ENCODE measurements around the gene HMGCS1. TPM values are rescaled to one million over a fixed set of nuclear protein-coding genes. Genes with fewer than 3 reads are reported as not detected.

HMGCS1 gene
- total and polyA plus RNA-seq, 9 of the 15 experiments (the other 6 are each of a cell fraction or from before 2014, with no cell fraction given): 43.7 to 337 (median 111) TPM

DNA sequence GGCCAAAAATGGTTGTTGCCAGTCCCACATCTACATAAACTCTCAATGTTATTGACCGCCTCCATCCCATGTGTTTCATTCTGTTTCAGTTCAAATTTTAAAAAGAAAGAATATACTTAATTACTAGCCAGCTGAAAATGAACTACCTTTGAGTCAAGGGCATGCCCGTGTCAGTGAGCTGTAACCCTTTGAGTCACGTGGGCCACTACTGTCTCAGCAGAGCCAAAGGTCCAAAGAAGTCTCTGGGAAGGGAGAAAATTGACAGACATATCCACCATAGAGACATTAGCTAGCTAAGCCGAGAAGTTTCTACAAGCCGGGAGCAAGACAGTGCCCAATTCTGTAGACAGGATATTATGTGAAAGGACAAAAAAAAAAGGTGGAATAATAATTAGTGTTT, 61.5 kb downstream of the HMGCS1 start:
- Histone ChIP-seq H3K36me3 (ENCODE audit: control insufficient read depth, insufficient read depth, low read length) (no peaks in the 10 kb centered on the region), H3K27ac (ENCODE audit: extremely low read depth, low read depth, low read length) (no peak overlapping the region), H4K20me1 (replicated peaks; ENCODE audit: control insufficient read depth, insufficient read depth, low read length) (no peaks in the 10 kb centered on the region), H3K4me2 (ENCODE audit: insufficient read depth, low read length) (no peak overlapping the region), H3K4me3 (no peak overlapping the region), H3K9ac (ENCODE audit: insufficient read depth in 1 of 2, low read depth in 2 of 2, low read length in 2 of 2) (no peak overlapping the region), H3K4me1 (replicated peaks in 1 of 2; ENCODE audit: control insufficient read depth in 2 of 2, insufficient read depth in 2 of 2, low read length in 2 of 2) (peaks cover 0 to 6% of the 10 kb centered on the region in 2 experiments; a peak in 1 of 5 replicates), H3K9me3 (replicated peaks; ENCODE audit: control insufficient read depth, insufficient read depth, low read depth, low read length) (no peaks in the 10 kb centered on the region), H3K9me1 (ENCODE audit: control insufficient read depth, insufficient read depth, low read length) (no peaks in the 10 kb centered on the region), H3K79me2 (ENCODE audit: control insufficient read depth, insufficient read depth, low read length) (no peaks in the 10 kb centered on the region), H2AFZ (ENCODE audit: low read depth, low read length) (peak overlapping the region; percentile 67; the same call in 1 of the 2 replicates), H3K27me3 (ENCODE audit: control insufficient read depth in 2 of 2, insufficient read depth in 2 of 2, low read length in 2 of 2) (no peaks in the 10 kb centered on the region; a peak in 2 of 5 replicates)
- no TSS peak for BruUV-seq (replicated peaks)
- no peak for DNase-seq (ENCODE audit: extremely low read depth in 1 of 4, low spot score in 3 of 4)
- TF ChIP-seq PPARD (CRISPR knock-in tag; IDR thresholded peaks at IDR 0.05) (no peak), HMGXB4 (CRISPR knock-in tag; IDR thresholded peaks at IDR 0.05) (no peak), ARID4B (CRISPR knock-in tag; IDR thresholded peaks at IDR 0.05) (no peak), MXI1 (IDR thresholded peaks at IDR 0.05; ENCODE audit: low read depth, low read length) (no peak), USF1 (CRISPR knock-in tag; IDR thresholded peaks at IDR 0.05) (peak; percentile 42; the same call in 1 of the 2 replicates), ZBTB17 (CRISPR knock-in tag; IDR thresholded peaks at IDR 0.05) (no peak), RAD51 (IDR thresholded peaks at IDR 0.05; ENCODE audit: borderline replicate concordance, low read depth) (peak; percentile 64), TFE3 (CRISPR knock-in tag; IDR thresholded peaks at IDR 0.05) (0 out of 2 replicates have a peak, but pooled peaks have one; percentile 7), ELF4 (CRISPR knock-in tag; IDR thresholded peaks at IDR 0.05) (no peak), ARHGAP35 (IDR thresholded peaks at IDR 0.05; ENCODE audit: partially characterized antibody) (no peak)
- TF ChIP-seq, protein P1, sequence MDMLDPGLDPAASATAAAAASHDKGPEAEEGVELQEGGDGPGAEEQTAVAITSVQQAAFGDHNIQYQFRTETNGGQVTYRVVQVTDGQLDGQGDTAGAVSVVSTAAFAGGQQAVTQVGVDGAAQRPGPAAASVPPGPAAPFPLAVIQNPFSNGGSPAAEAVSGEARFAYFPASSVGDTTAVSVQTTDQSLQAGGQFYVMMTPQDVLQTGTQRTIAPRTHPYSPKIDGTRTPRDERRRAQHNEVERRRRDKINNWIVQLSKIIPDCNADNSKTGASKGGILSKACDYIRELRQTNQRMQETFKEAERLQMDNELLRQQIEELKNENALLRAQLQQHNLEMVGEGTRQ (CRISPR knock-in tag; IDR thresholded peaks at IDR 0.05): peak; percentile 74
- ATAC-seq: no peak
- ChIA-PET CTCF (ENCODE audit: low intra/inter-chr PET ratio) (no interaction called here), POLR2A (no interaction called here)
- no peak for FAIRE-seq
- WGBS (ENCODE audit: insufficient coverage, low coverage, missing lambda C conversion rate): 19% methylated on average over 5 of the region's 5 CpGs
- intact Hi-C loops (cut with micrococcal nuclease) (no loop called here), in situ Hi-C loops (cut with MboI) (no loop called here)
